Measurements from ENCODE around the gene PARD3. TPM values are rescaled to one million over a fixed set of nuclear protein-coding genes. Genes with fewer than 3 reads are reported as not detected.

The PARD3 gene
- total and polyA plus RNA-seq, 10 of the 15 experiments (the other 5 are each of a cell fraction or from before 2014, with no cell fraction given), result 2.6 to 43.1 (median 13.9) TPM

- Histone ChIP-seq H3K27me3 (replicated peaks in 1 of 2; ENCODE audit: control insufficient read depth in 2 of 2, insufficient read depth in 2 of 2, low read length in 1 of 2) (no peaks in the 10 kb centered on the region), H3K4me2 (ENCODE audit: control insufficient read depth, insufficient read depth) (no peak overlapping the region), H3K27ac (ENCODE audit: control insufficient read depth, insufficient read depth) (no peak overlapping the region), H3K4me3 (no peak overlapping the region), H3K36me3 (ENCODE audit: control insufficient read depth in 2 of 2, insufficient read depth in 2 of 2, low read length in 1 of 2) (no peaks in the 10 kb centered on the region), H4K20me1 (ENCODE audit: control insufficient read depth, insufficient read depth) (no peaks in the 10 kb centered on the region), H3K9ac (ENCODE audit: control insufficient read depth, insufficient read depth, low read length) (no peak overlapping the region), H3K4me1 (ENCODE audit: control insufficient read depth, insufficient read depth, low read length) (no peaks in the 10 kb centered on the region), H2AFZ (ENCODE audit: control insufficient read depth, low read depth, low read length) (no peak overlapping the region), H3K79me2 (ENCODE audit: control insufficient read depth, insufficient read depth, low read length) (no peaks in the 10 kb centered on the region), H3K9me3 (replicated peaks; ENCODE audit: control insufficient read depth, insufficient read depth, low read length) (no peaks in the 10 kb centered on the region)
- POLR2A ChIA-PET, result no interaction called here
- no peak for ATAC-seq
- DNase-seq (ENCODE audit: low read depth, low spot score), result no peak
- RAD21 ChIA-PET (ENCODE audit: unreplicated experiment), result no interaction called here
- in situ Hi-C loops (cut with MboI) (no loop called here), intact Hi-C loops (cut with micrococcal nuclease; ENCODE audit: unreplicated experiment) (no loop called here)
- no peak for FAIRE-seq
- CTCF ChIA-PET, result interaction anchor here (0.7 kb wide), 1 partner anchor 385 kb away, joined by 3 read pairs; no protein-coding TSS in a partner anchor
- WGBS (ENCODE audit: insufficient coverage, insufficient replicate concordance, low lambda C conversion rate, missing lambda C conversion rate), result 3% methylated on average over 5 of the region's 5 CpGs
- SMC1A ChIA-PET (ENCODE audit: uncharacterized antibody, unreplicated experiment), result interaction anchor here (0.7 to 2.4 kb wide), 4 partner anchors 8 to 65 kb away, joined by 3 to 9 read pairs (median 4); no protein-coding TSS in a partner anchor
- no TSS peak for BruUV-seq (replicated peaks)
- no peak for TF ChIP-seq ASH2L (IDR thresholded peaks at IDR 0.05; ENCODE audit: borderline replicate concordance, low read depth)
- TF ChIP-seq NBN (IDR thresholded peaks at IDR 0.05), result no peak
- TF ChIP-seq BHLHE40 (IDR thresholded peaks at IDR 0.05; ENCODE audit: borderline replicate concordance in 1 of 2, low read depth in 2 of 2, low read length in 1 of 2), result no peak
- TF ChIP-seq TCF7 (IDR thresholded peaks at IDR 0.05; ENCODE audit: borderline replicate concordance), result no peak
- TF ChIP-seq FOS (IDR thresholded peaks at IDR 0.05; ENCODE audit: borderline replicate concordance, extremely low read depth, insufficient read length), result no peak
- no peak for TF ChIP-seq IRF3 (IDR thresholded peaks at IDR 0.05)
- no peak for TF ChIP-seq LARP7 (IDR thresholded peaks at IDR 0.05)
- TF ChIP-seq IKZF1 (conservative IDR thresholded peaks at IDR 0.05), result no peak
- TF ChIP-seq CHD2 (IDR thresholded peaks at IDR 0.05; ENCODE audit: borderline replicate concordance, low read depth, low read length), result no peak
- TF ChIP-seq ZNF687 (IDR thresholded peaks at IDR 0.05), result no peak
- no peak for TF ChIP-seq BCLAF1 (IDR thresholded peaks at IDR 0.05)
- no peak for TF ChIP-seq ZNF622 (IDR thresholded peaks at IDR 0.05)
- no peak for TF ChIP-seq ESRRA (IDR thresholded peaks at IDR 0.05; ENCODE audit: low read length)
- no peak for TF ChIP-seq TCF12 (IDR thresholded peaks at IDR 0.05; ENCODE audit: low read depth, low read length)
- TF ChIP-seq YY1 (IDR thresholded peaks at IDR 0.05; ENCODE audit: low read depth, low read length), result no peak
- TF ChIP-seq JUNB (IDR thresholded peaks at IDR 0.05), result no peak
- no peak for TF ChIP-seq ELK1 (IDR thresholded peaks at IDR 0.05; ENCODE audit: low read depth, low read length)
- TF ChIP-seq TCF3 (IDR thresholded peaks at IDR 0.05; ENCODE audit: borderline replicate concordance, insufficient read depth, low read depth, low read length), result no peak
Observed at GRCh38 chr10:34192646-34193045, 622.5 kb downstream of the PARD3 start.

Measured in GM12878 (cell line).